Stimulated activated CD4-positive, alpha-beta T cell treated with anti-CD3 and anti-CD28 coated beads, TNF-alpha, amount 100 ng/mL, for 1 hour (primary cell): Measurements from ENCODE around the gene TAX1BP1.
"Not testable (repeated sequence)": the region's sequence is repeated elsewhere in the genome, so short reads cannot be mapped to it uniquely, and the experiment has no call there.

Experiments
- DNase-seq, 3 donors: peaks; one replicate each; pipeline ENCODE4 v3.0.0-alpha.2; 2020; ENCODE audit warnings: low read depth in 3 of 3, low spot score in 1 of 3

Gene TAX1BP1

GRCh38 chr7:27737616-27738015, 2.3 kb upstream of the TAX1BP1 start:
- no peak for DNase-seq

DNA sequence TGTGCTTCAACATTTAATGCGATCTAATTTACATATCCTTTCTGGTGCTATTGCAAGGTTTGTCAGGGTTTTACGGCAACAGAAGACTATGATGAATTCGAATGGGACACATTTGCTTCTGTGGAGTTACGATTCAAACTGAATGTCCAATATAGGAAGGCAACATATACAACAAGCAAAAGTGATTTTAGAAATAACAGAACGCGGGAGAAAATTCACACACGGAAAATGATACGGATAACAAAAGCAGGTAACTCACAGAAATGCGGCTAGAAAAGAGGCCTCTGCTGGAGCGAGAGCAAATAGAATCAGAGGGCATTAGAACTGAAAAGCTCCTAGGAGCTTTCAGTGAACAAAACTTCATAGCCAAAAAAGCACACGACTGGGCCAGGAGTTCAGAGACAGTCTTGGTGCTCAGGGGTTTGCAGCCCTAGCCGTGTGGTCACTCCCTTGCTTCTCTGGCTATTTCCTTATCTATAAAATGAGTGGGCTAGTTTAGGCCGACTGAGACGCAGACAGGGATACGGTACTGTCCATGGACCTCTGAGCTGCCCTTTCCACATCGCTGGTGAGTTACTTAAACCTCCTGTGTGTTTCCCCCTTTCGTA, 557 bp upstream of the TAX1BP1 start:
- DNase-seq: no peak

DNA sequence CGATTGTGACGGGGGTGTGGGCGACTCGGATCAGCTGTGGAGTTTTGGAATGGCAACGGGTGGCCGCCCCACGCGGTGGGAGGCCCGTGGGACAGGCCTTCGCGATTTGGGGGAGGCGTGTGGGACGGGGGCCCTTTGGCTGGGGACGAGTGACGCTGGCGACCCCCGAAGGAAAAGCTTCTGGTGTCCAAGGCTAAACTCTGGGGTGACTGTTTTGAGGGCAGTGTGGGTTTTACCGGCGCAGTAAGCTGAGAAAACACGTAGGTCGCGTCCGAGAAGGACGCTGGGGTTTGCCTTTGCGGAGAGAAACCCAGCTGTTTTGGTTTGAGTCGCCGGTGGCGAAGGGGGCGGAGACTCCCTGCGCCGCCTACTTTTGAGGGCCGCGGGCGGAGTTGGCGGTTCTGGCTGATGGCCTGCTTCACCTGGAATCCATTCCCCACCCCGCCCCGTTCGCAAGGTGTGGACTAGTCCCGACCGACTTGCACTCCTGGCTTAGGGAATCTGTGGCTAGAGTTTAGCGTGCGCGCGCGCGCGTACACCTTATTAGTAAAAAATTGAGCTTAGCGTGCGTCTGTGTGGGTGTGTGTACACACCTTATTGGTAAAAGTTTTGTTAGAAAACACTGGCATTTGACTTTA, 606 bp downstream of the TAX1BP1 start:
- DNase-seq: peak; percentile 50 to 69 (median 53)

DNA sequence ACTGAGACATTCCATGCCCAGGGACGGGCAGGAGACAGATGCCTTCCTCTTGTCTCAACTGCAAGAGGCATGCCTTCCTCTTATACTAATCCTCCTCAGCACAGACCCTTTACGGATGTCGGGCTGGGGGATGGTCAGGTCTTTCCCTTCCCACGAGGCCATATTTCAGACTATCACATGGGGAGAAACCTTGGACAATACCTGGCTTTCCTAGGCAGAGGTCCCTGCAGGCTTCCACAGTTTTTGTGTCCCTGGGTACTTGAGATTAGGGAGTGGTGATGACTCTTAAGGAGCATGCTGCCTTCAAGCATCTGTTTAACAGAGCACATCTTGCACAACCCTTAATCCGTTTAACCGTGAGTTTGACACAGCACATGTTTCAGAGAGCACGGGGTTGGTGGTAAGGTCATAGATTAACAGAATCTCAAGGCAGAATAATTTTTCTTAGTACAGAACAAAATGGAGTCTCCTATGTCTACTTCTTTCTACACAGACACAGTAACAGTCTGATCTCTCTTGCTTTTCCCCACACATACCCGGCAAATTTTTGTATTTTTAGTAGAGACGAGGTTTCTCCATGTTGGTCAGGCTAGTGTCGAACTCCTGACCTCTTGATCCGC, 2.2 kb downstream of the TAX1BP1 start:
- not testable (repeated sequence) for DNase-seq

- no peak for DNase-seq
Measured at GRCh38 chr7:27745064-27745583, 5.2 kb downstream of the TAX1BP1 start.

DNA sequence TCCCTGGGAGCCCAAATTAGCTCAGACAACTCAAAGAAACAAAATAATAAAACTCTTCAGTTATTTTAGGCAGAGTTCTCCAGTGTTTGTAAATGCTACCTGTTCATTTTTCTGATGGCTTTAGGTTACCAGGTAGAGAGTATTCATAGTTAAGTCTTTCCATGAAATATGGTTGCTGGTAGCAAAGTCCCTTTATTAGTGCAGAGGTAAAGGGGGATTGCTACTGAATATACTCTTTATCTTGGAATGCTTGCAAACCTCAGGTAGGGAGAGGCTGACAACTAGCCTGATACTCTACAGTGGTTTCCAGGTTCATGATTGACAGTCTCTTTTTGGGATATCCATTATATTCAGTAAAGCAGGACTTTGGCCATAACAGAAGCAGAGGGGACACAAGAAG, 6.5 kb downstream of the TAX1BP1 start:
- DNase-seq: no peak

DNA sequence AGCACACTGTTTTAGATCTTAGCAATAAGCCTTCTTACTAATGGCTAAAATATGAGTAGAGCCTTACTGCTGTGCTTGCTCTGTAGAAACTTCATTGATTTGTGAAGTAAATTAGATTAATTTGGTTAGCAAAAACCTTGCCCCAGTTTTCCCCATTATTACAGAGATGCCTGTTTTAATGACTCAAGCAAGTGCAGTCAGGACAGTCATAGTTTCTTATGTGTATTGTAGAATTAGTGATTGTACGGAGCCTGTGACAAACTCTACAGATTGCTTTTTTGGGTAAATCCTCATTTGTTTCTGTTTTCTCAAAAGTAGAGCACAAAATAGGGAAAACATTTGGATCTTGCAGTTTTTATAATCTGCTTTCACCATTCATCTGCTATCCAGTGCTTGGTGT, 7.0 kb downstream of the TAX1BP1 start:
- no peak for DNase-seq

- DNase-seq: no peak
Measured at GRCh38 chr7:27747589-27748368, 7.8 kb downstream of the TAX1BP1 start.

DNA sequence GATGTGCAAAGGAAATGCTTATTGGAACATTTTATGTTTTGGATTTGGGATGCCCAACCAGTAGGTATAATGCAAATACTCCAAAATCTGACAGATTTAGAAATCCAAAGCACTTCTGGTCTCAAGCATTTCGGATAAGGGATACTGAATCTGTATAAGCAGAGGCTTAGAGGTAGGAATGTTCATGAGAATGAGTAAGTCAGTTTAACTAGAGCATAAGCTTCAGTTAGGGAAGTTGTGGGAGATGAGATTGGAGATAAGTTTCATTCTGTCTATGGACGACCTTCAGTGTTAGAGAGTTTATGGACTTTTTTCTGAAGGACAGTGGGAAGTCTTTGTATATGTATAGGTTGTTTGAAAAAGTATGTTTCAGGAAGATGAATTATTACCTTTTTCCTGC, 10.4 kb downstream of the TAX1BP1 start:
- DNase-seq: no peak

DNA sequence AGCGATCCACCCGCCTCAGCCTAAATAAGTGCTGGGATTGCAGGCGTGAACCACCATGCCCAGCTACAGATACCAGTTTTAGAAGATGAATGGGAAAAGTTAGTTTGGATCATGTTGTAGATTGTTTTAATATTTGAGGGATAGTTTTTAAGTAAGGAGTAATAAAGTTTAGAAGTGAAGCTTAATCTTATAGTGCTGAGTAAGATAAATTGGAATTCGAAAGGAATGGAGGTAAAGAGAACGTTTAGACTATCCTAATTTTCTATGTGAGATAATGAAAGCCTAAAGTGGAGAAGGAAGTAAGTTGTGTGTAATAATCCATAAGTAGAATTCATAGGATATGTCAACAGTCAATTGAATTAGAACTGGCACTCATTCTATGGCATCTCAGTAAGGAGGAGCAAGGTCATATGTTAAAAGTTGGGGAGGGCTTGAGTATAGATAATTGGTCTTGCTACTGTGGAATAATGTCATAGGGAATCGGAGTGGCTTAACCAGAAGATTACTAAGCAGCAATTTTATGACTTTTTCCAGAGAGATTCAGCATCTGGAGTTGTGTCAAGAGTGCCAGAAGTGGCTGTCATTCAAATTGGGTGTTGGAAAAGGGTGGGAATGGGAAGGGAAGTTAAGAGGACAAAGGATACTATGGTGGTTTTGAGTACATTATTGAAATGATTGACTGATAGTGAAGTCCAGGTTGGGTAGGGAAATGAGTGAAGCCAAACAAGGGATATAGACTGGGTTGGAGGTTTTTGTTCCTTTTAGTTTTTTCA, 12.1 kb downstream of the TAX1BP1 start:
- no peak for DNase-seq

DNA sequence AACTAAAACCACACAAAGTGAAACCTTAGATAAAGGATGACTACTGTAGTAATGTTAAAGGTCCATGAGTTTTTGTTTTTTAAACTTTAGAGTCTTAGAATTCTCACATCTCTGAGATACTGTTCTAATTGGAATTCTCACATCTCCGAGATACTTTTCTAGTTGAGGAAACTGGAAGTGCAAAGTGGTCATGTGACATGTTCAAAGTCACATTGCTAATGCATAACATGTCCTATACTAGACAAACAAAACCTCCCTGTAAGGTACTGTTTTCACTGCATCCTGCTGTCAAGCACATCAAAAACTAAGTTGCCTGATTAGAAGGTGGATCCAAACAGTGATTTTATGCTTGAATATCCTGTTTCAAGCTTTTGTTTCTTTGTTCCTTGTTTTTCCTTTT, 13.9 kb downstream of the TAX1BP1 start:
- DNase-seq: no peak

- no peak for DNase-seq
Measured at GRCh38 chr7:27756298-27756697, 16.3 kb downstream of the TAX1BP1 start.

GRCh38 chr7:27759491-27759890, 19.5 kb downstream of the TAX1BP1 start:
- no peak for DNase-seq

DNA sequence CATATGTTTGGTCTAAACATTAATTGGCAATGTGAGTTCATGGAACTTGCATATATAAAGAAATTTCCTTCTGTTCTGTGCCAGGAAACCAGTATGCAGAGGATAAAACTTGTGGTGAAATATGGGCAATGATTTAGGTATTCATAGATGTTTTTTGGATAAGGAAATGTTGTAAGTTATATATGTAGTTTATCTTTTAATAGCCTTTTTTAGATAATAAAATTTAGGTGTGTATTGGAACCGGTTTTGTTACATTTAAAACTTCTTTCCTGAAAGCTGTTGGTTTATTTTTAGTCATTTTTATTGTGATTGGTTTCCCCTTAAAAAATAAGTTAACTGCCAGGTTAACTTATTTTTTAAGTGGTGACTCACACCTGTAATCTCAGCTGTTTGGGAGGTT, 22.1 kb downstream of the TAX1BP1 start:
- DNase-seq: no peak

GRCh38 chr7:27763983-27764508, 24.1 kb downstream of the TAX1BP1 start:
- no peak for DNase-seq

GRCh38 chr7:27765841-27766240, 25.9 kb downstream of the TAX1BP1 start:
- no peak for DNase-seq

DNA sequence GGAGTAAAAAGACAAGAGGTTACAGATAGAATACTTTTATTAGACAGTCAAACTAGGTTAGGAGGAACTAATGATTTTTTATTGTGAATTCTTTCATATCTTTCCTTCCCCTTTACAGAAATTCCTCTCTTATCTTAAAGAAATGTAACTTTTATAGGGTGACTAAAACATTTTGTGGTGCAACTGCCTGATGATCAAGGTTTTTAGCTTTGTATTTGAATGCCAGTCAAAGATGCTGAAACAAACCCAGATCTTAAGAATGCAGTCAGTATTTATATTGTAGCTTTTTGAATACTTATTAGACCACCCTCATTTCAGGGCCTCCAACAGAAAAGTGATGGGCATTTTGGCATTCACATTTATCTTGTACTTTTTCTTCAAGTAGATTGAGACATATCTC, 27.4 kb downstream of the TAX1BP1 start:
- DNase-seq: no peak

- no peak for DNase-seq
Measured at GRCh38 chr7:27771111-27771510, 31.1 kb downstream of the TAX1BP1 start.

- DNase-seq: no peak
Measured at GRCh38 chr7:27774717-27775328, 34.9 kb downstream of the TAX1BP1 start.

DNA sequence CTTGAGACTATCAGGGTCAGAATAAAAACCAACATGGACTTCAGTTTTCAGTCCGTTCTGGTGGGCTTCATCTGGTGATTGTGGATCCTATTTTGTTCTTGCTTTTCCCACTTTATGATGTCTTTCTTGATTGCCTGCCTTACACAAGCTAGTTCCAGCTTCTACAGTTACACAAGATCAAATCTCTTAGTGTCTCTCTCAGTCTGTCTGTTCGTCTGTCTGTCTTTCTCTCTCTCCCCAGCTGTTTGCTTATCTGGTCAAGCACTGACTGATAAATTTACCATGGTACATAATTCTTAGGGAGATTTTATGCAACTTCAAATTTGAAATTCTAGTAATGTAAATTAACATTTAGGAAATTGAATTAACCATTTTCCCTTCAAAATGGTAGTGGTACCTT, 35.8 kb downstream of the TAX1BP1 start:
- no peak for DNase-seq
